IPS DF 6.9 (cell line): ENCODE data around the gene NTF4.

Experiments used
- DNase-seq: peaks from one replicate; pipeline ENCODE4 v3.0.0-alpha.2; 2013; ENCODE audit warnings: low read depth, low spot score
- H3K27ac ChIP-seq: one replicate; pipeline ENCODE4 v1.5.1; 2013; ENCODE audit warnings: low read length, control low read depth
- H3K27me3 ChIP-seq: 2 replicates; pipeline ENCODE4 v1.6.1; 2013; ENCODE audit warnings: mild to moderate bottlenecking, low read length; ENCODE audit not compliant: control insufficient read depth, insufficient read depth
- H3K36me3 ChIP-seq: 2 replicates; pipeline ENCODE4 v1.6.1; 2013; ENCODE audit warnings: low read length; ENCODE audit not compliant: control insufficient read depth, insufficient read depth
- H3K4me1 ChIP-seq: 2 replicates; pipeline ENCODE4 v1.6.1; 2013; ENCODE audit warnings: low read length; ENCODE audit not compliant: control insufficient read depth, insufficient read depth
- H3K4me3 ChIP-seq: 2 replicates; pipeline ENCODE4 v1.5.1; 2013; ENCODE audit warnings: mild to moderate bottlenecking, low read length
- H3K9me3 ChIP-seq: 2 replicates; pipeline ENCODE4 v1.6.1; 2013; ENCODE audit warnings: low read length, inconsistent platforms; ENCODE audit not compliant: control insufficient read depth, insufficient read depth
- WGBS: extraction: QIAGEN DNeasy Blood & Tissue Kit; methylation state at CpG from one replicate; pipeline ENCODE4 v1.1.7; 2013; ENCODE audit warnings: mixed read lengths, missing lambda C conversion rate; ENCODE audit not compliant: insufficient read length, insufficient coverage; 5-methylcytosine and 5-hydroxymethylcytosine counted together

Gene NTF4, protein sequence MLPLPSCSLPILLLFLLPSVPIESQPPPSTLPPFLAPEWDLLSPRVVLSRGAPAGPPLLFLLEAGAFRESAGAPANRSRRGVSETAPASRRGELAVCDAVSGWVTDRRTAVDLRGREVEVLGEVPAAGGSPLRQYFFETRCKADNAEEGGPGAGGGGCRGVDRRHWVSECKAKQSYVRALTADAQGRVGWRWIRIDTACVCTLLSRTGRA

DNA sequence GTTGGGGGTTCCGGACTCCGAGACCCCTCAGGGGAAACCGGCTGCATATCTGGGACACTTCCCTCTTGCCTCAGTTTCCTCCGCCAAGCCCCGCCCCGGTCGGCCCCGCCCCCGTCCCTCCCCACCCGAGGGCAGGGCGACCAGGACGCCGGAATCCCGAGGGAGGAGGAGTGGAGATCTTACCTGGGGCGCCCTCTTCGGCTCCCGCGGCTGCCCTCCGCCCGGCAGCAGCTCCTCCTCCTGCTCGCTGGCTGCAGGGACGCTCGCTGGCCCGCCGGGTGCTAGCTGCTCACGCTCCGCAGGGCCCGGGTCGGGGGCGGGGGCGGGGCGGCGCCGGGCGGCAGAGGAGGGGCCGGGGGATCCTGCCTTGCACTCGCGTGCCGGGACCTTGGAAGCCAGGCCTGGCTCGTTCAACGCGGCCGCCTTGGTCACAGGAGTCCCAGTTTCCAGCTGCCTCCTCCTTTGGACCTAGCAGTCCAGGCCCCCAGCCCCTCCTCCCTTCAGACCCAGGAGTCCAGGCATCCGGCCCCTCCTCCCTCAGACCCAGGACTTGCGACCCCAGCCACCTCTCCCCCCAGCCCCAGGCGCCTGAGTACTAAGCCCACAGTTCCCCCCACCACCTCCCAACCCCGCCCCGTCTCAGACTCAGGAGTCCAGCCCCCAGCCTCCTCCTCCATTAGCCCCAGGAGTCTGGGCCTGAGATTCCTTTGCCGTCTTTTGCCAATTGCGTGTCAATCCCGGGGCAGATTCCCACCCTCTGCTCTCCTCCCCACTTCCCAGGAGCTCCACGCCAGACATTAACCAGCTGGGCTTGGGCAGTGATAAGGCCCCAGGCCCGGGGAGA is at the start of gene NTF4:
TSS of gene NTF4 (minus strand) at position 51 of the 844 bp plus-strand sequence. CDS start 2,821 bp downstream, outside the sequence.
- DNase-seq = no peak
- Histone ChIP-seq H3K4me1 (peaks cover 4% of the 10 kb centered on the region), H3K36me3 (no peaks in the 10 kb centered on the region), H3K4me3 (peak within 1 kb of the TSS; percentile 34; the same call in 1 of the 2 replicates), H3K27ac (no peak within 1 kb of the TSS), H3K9me3 (no peaks in the 10 kb centered on the region), H3K27me3 (peaks cover 9% of the 10 kb centered on the region; the same call in 1 of the 2 replicates)
- no CpG with 5 or more reads among the region's 53 CpGs for WGBS

DNA sequence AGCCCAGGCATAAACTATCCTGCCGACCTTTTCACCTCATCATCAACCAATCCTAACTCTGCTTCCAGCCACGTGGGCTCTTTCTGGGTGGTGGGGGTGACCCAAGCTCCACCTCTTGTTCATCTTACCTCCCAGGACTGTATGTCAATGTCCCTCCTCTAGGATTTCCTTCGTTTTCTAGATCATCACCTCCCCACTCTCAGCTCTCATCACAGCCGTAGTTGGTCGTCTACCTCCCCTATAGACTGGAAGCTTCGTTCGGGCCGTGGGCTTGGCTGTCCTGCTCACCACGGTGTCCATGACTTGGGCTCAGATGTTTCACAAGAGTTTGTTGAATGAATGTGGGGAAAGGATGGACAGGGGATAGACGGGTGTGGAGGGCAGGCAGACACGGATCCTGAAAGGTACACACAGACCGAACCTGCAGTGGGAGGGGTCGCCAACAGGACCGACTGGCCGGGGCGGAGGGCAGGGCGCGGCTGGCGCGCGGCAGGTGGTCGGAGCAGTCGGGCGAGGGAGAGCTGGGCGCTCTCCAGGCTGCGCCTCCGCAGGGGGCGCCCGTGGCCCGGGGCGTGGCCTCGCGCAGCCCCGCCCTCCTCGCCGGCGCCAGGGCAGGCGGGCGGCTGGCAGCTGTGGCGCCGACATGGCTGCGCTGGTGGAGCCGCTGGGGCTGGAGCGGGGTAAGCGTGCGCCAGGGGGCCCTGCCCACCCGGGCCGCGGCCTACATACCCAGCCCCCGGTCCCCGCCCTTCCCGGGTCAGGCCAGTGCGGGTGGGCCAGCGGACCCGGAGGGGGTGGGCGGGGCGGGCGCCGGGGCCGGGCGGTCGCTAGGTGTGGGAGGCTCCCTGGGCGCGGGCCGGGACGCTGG is 49.4 kb upstream of the NTF4 start, which contains the start of gene LIN7B:
TSS of gene LIN7B (plus strand) at position 609 of the 868 bp plus-strand sequence. CDS start at position 644, 35 bp downstream.
- Histone ChIP-seq H3K27me3 (no peaks in the 10 kb centered on the region), H3K9me3 (no peaks in the 10 kb centered on the region), H3K36me3 (peaks cover 10% of the 10 kb centered on the region), H3K4me1 (peaks cover 3% of the 10 kb centered on the region), H3K4me3 (peak within 1 kb of the TSS; percentile 83), H3K27ac (no peak within 1 kb of the TSS)
- no peak for DNase-seq
- no CpG with 5 or more reads among the region's 66 CpGs for WGBS

DNA sequence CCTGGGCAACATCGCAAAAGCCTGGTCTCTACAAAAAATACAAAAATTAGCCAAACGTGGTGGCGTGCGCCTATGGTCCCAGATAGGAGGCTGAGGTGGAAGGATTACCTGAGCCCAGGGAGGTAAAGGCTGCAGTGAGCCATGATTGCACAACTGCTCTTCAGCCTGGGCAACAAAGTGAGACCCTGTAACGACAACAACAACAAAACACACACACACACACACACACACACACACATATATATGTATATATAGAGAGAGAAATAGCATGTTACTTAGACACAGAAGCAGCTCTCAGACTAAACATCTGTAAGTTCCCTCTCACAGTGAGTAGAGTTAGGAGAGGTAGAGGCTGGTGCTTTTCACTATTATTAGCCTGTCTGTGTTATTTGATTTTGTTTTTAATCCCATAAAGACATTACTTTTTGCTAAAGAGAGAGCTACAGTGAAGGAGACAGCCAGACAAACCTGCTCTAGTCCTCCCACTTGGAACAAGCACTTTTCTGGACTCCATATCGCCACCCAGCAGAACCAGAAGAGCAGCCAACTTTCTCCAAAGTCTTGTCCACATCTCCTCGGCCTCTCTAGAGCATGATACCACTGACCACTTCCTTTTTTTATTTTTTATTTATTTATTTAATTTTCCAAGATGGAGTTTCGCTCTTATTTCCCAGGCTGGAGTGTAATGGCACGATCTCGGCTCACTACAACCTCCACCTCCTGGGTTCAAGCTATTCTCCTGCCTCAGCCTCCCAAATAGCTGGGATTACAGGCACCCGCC is 46.8 kb upstream of the NTF4 start:
- DNase-seq = no peak
- Histone ChIP-seq H3K36me3 (peaks cover 27% of the 10 kb centered on the region), H3K4me3 (no peak overlapping the region), H3K9me3 (no peaks in the 10 kb centered on the region), H3K27me3 (no peaks in the 10 kb centered on the region), H3K27ac (no peak overlapping the region), H3K4me1 (peaks cover 3% of the 10 kb centered on the region; the same call in 1 of the 2 replicates)
- WGBS = no CpG with 5 or more reads among the region's 11 CpGs

DNA sequence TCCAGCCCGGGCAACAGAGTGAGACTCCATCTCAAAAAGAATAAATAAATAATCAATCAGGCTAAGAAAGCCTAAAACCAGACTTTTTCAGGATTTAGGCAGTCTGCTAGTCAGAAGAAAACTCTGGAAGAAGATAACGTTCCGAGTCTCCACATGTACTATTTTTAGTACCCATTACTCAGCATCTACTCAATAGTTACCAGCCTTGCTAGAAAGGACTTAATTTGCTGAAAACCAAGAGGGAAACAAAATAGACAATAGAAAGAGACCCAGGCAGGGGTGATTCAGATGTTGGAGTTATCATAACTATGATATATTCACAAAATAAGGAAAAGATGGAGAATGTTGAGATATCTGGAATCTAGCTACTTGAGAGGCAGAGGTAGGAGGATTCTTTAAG is 45.9 kb upstream of the NTF4 start:
- no peaks in the 10 kb centered on the region for H3K9me3 ChIP-seq
- no peak overlapping the region for H3K4me3 ChIP-seq
- DNase-seq = no peak
- no peaks in the 10 kb centered on the region for H3K27me3 ChIP-seq
- no CpG with 5 or more reads among the region's 3 CpGs for WGBS
- peaks cover 27% of the 10 kb centered on the region for H3K36me3 ChIP-seq
- H3K27ac ChIP-seq = no peak overlapping the region
- H3K4me1 ChIP-seq = peaks cover 3% of the 10 kb centered on the region; the same call in 1 of the 2 replicates

DNA sequence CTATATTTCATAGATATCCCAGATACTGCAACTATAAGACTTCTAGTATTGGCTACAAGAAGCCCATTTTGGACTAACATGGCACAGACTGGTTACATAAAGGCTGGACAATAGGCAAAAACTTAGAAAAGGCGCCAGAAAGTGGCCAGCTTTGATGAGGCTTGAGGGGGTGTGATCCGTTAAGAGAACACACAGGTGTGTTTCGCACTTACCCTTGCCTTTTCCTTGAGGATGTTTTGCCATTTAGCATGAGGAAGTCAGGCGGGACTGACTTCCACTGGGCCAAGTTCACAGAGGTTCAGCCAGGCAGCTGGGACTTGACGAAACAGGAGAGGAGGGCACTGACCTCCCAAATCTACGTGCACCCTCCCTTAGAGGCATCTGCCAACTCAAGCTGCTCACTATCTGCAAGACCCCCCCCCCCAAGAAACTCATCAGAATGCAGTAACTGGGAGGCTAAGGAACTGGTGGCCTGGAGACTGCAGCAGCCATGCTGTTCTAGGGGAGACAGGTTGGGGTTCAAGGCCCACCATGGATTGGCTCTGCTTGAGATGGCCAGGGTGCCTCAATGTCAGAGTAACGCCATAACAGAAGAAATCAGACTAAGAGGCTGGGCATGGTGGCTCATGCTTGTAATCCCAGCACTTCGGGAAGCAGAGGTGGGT is 45.1 kb upstream of the NTF4 start:
- H3K27ac ChIP-seq = no peak overlapping the region
- no CpG with 5 or more reads among the region's 8 CpGs for WGBS
- no peaks in the 10 kb centered on the region for H3K27me3 ChIP-seq
- no peak overlapping the region for H3K4me3 ChIP-seq
- peaks cover 34% of the 10 kb centered on the region for H3K36me3 ChIP-seq
- H3K4me1 ChIP-seq = peaks cover 2% of the 10 kb centered on the region; the same call in 1 of the 2 replicates
- H3K9me3 ChIP-seq = no peaks in the 10 kb centered on the region
- DNase-seq = no peak

DNA sequence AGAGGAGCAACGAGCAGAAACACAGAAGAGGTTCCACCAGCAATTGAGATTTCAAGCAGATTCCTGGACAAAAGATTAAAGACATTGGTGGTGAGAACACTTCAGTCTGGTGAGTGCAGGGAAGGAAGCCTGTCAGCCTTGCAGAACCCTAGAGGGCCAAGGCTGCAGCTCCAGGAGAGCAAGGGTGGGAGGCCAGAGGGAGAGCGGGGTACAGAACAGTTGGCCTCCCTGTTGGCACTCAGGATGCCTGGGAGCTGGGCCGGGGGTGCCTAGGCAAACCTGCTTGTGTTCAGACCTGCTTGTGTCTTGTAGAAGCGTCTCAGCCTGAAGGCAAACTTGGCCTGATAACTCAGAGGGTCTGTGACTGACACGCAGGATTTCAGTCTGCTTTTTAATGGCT is 44.4 kb upstream of the NTF4 start:
- H3K4me1 ChIP-seq = peaks cover 2% of the 10 kb centered on the region; the same call in 1 of the 2 replicates
- H3K4me3 ChIP-seq = no peak overlapping the region
- no peaks in the 10 kb centered on the region for H3K9me3 ChIP-seq
- H3K27ac ChIP-seq = no peak overlapping the region
- no CpG with 5 or more reads among the region's 5 CpGs for WGBS
- H3K36me3 ChIP-seq = peaks cover 40% of the 10 kb centered on the region
- DNase-seq = no peak
- H3K27me3 ChIP-seq = no peaks in the 10 kb centered on the region

DNA sequence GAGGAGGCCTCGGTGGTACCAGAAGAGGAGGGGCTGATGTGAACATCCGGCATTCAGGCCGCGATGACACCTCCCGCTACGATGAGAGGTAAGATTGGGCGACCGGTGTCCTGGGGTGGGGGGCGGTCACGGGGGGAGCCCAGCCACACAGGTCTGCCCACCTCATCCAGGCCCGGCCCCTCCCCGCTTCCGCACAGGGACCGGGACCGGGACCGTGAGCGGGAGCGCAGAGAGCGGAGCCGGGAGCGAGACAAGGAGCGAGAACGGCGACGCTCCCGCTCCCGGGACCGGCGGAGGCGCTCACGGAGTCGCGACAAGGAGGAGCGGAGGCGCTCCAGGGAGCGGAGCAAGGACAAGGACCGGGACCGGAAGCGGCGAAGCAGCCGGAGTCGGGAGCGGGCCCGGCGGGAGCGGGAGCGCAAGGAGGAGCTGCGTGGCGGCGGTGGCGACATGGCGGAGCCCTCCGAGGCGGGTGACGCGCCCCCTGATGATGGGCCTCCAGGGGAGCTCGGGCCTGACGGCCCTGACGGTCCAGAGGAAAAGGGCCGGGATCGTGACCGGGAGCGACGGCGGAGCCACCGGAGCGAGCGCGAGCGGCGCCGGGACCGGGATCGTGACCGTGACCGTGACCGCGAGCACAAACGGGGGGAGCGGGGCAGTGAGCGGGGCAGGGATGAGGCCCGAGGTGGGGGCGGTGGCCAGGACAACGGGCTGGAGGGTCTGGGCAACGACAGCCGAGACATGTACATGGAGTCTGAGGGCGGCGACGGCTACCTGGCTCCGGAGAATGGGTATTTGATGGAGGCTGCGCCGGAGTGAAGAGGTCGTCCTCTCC is 43.2 kb upstream of the NTF4 start:
- H3K27ac ChIP-seq = no peak overlapping the region
- no peak overlapping the region for H3K4me3 ChIP-seq
- no peak for DNase-seq
- H3K4me1 ChIP-seq = no peaks in the 10 kb centered on the region
- H3K9me3 ChIP-seq = no peaks in the 10 kb centered on the region
- no CpG with 5 or more reads among the region's 93 CpGs for WGBS
- H3K27me3 ChIP-seq = no peaks in the 10 kb centered on the region
- H3K36me3 ChIP-seq = peaks cover 47% of the 10 kb centered on the region

DNA sequence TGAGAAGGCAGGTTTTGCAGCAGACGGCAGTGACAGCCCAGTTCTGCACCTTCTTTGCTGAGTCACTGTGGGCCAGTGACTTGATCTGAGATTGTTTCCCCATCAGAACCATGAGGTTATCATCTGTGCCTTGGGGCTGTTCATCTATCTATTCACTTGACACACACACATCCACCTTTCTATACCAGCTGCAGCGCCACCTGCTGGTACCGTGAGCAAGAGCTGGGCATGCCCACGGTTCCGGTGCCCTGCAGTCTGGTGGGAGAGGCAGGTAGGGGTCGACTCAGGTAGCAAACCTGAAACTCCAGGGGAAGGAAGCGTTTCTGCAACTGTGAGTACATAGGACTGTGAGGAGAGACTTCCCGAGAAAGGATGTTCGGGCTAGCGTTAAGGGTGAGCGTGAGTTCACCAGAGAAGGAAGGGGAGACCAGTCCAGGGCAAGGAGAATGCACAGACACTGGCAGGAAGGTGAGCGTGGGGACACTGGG is 42.1 kb upstream of the NTF4 start:
- no peaks in the 10 kb centered on the region for H3K9me3 ChIP-seq
- no CpG with 5 or more reads among the region's 12 CpGs for WGBS
- H3K4me3 ChIP-seq = no peak overlapping the region
- H3K27ac ChIP-seq = no peak overlapping the region
- peaks cover 55% of the 10 kb centered on the region for H3K36me3 ChIP-seq
- DNase-seq = no peak
- H3K4me1 ChIP-seq = no peaks in the 10 kb centered on the region
- no peaks in the 10 kb centered on the region for H3K27me3 ChIP-seq
